GM21423 (cell line): ENCODE data around the gene ADGRL1.

ENCODE experiments used
- ATAC-seq: cut with Tn5 transposase; IDR thresholded peaks from one replicate; pipeline ENCODE4 v1.9.1; 2021; ENCODE audit warnings: mild to moderate bottlenecking, moderate library complexity; ENCODE audit not compliant: unreplicated experiment

Gene ADGRL1

GRCh38 chr19:14114854-14115253 is 91.1 kb downstream of the ADGRL1 start:
- no peak for ATAC-seq

- no peak for ATAC-seq
Observed at GRCh38 chr19:14114439-14114838, 91.5 kb downstream of the ADGRL1 start.

GRCh38 chr19:14113762-14114414 is 92.1 kb downstream of the ADGRL1 start:
- ATAC-seq, result no peak

GRCh38 chr19:14112809-14113385 is 93.1 kb downstream of the ADGRL1 start:
- no peak for ATAC-seq

- no peak for ATAC-seq
Observed at GRCh38 chr19:14112051-14112808, 93.7 kb downstream of the ADGRL1 start.

GRCh38 chr19:14111486-14111885 is 94.5 kb downstream of the ADGRL1 start:
- no peak for ATAC-seq

- no peak for ATAC-seq
Observed at GRCh38 chr19:14110650-14111049, 95.3 kb downstream of the ADGRL1 start.

- no peak for ATAC-seq
Observed at GRCh38 chr19:14107581-14108461, 98.1 kb downstream of the ADGRL1 start.

GRCh38 chr19:14106840-14107239 is 99.1 kb downstream of the ADGRL1 start:
- ATAC-seq, result no peak

GRCh38 chr19:14105680-14106079 is 100.3 kb downstream of the ADGRL1 start:
- ATAC-seq, result no peak

GRCh38 chr19:14103310-14103709 is 102.7 kb downstream of the ADGRL1 start:
- no peak for ATAC-seq

GRCh38 chr19:14102756-14103155 is 103.2 kb downstream of the ADGRL1 start:
- no peak for ATAC-seq

- no peak for ATAC-seq
Observed at GRCh38 chr19:14102102-14102696, 103.8 kb downstream of the ADGRL1 start.

- ATAC-seq, result no peak
Observed at GRCh38 chr19:14101003-14101545, 104.9 kb downstream of the ADGRL1 start.
